Measurements from ENCODE around the gene PAX3.

PAX3 gene

GRCh38 chr2:222295368-222296062, 3.3 kb downstream of the PAX3 start:
- ATAC-seq, result no peak

GRCh38 chr2:222294996-222295367, 3.8 kb downstream of the PAX3 start:
- no peak for ATAC-seq

DNA sequence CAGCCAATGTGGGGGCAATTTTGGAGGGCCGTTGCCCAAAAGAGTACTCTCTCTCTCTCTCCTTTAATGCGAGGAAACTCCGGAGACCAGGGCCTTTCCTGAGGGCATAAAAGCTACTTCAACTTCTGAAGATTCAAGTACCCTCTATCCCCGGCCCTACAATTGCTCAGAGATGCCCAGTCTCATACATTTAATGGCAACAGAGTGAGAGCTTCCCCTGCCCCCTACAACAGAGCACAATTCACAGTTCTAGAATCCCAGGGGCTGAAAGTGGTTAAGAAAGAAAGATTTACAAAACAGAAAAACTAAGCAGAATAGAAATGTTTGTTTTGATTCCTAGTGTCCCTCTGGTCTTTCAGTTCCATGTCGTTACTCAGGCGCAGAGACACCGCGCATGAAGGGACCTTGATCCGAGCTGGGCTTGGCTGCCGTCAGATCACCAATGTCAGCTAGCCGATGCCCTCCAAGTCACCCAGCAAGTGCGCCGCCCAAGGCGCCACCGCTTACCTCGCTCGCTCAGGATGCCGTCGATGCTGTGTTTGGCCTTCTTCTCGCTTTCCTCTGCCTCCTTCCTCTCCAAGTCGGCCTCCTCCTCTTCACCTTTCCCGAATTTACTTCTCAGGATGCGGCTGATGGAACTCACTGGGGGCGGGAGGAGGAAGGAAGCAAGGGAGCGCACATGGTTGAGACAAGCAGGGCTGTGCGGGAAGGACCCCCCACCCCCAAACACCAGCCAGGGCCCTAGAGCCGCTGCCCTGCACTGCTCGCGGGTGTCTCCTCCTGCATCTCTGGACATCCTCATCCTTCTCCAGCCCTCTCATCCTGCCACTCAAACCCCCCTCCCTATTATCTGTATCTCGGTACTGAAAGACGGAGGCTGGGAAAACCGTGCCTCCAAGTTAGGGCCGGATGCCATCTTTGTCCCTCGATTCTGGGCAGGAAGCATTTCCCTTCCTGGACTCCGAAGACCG, 4.9 kb downstream of the PAX3 start:
- ATAC-seq, result no peak

- ATAC-seq, result no peak
Measured at GRCh38 chr2:222292149-222293134, 6.4 kb downstream of the PAX3 start.

DNA sequence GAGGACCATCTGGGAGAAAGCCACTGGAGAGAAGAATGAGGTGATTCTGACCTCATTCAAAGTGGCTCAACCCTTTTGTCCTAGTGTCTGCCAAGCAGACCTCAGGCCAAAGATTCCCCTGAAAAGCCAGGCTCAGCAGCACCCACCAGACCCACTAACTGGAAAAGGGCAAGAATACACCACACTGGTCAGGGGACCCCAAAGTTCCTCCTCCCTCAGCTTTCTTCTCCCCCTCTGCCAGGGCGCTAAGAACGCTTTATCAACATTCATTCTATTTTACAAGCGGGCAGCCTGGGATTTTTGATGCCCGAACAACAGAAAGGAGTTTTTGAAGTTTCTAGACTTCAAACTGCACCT, 7.3 kb downstream of the PAX3 start:
- ATAC-seq, result no peak

- no peak for ATAC-seq
Measured at GRCh38 chr2:222290736-222291484, 7.9 kb downstream of the PAX3 start.

- ATAC-seq, result no peak
Measured at GRCh38 chr2:222290401-222290735, 8.4 kb downstream of the PAX3 start.

DNA sequence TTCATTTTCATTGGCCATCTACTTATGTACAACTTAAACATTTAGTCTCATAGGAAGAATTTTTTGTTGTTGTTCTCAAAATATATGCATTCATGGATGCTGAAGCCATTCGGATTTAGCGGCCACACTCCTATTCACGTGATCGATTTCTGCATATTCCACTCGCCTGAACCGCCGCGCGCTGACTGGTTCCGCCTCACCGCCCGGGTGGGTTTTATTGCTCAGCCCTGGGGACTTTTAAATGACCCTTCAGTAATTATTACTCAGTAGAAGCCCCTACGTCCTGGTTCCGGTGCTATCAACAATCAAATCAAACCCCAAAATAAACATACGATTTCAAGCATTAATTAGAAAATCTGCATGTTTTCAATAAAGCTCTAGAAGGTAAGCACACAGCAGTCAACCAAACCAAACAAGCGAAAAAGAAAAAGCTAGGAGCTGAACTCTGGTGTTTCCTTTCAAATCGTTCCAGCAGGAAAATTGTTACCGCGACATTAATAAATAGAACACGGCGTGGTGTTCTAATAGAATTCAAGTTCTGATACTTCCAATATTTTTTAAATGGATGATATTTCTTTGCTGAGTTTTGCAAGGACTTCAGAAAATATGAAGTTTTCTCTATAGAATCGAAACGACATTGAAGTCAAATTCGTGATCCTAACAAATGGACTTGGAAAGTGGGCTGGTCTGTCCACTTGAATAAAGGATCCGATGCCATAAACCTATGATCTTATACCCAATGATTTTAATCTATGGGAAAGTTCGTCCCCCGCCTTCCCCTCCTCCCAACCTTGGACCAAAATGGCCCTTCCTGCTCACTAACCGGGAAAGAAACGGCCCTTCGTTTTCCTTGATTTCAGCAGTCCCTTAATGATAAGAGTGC, 9.3 kb downstream of the PAX3 start:
- no peak for ATAC-seq

- ATAC-seq, result no peak
Measured at GRCh38 chr2:222288590-222289277, 10.1 kb downstream of the PAX3 start.

- ATAC-seq, result no peak
Measured at GRCh38 chr2:222287862-222288479, 10.8 kb downstream of the PAX3 start.

DNA sequence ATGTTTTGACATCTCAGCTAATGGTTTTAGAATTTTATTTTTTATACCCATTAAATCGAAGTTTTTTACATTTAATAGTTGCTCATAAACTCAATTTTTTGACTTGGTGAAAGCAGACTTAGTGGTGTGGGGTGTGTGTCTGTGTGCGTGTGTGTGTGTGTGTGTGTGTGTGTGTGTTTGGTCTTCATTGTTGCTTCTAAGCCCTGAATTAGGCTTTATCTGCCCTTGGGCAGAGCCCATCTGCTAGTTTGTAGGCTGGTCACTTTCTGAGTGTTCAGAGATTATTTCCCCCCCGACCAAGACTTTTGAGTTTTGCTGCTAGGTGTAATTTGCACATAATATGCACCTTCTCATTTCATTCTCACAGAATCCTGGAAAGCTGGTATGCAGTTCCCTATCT, 14.3 kb downstream of the PAX3 start:
- no peak for ATAC-seq

GRCh38 chr2:222283634-222284033, 15.2 kb downstream of the PAX3 start:
- no peak for ATAC-seq

GRCh38 chr2:222281506-222281905, 17.3 kb downstream of the PAX3 start:
- ATAC-seq, result no peak

GRCh38 chr2:222280795-222281194, 18.0 kb downstream of the PAX3 start:
- ATAC-seq, result no peak

- ATAC-seq, result no peak
Measured at GRCh38 chr2:222272446-222273015, 26.3 kb downstream of the PAX3 start.

GRCh38 chr2:222271854-222272253, 26.9 kb downstream of the PAX3 start:
- no peak for ATAC-seq

DNA sequence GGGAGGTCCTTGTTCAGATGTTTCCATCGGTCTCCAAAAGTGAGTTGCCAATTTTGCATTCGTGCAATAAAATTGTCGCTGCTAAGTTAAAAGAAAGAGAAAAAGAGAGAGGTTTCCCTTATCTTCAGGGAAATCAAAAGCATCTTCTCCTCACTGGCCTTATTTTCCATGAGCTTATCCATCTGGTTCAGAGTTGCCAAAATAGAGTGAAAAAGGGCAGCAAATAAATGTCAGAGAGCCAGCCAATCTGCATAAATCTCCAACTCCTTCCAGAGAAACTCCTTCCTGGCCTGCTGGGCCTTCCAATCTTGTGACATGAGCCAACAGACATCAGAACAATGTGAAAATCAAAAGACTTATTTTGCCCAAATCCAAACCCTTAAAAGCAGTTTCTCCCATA, 28.4 kb downstream of the PAX3 start:
- ATAC-seq, result no peak

DNA sequence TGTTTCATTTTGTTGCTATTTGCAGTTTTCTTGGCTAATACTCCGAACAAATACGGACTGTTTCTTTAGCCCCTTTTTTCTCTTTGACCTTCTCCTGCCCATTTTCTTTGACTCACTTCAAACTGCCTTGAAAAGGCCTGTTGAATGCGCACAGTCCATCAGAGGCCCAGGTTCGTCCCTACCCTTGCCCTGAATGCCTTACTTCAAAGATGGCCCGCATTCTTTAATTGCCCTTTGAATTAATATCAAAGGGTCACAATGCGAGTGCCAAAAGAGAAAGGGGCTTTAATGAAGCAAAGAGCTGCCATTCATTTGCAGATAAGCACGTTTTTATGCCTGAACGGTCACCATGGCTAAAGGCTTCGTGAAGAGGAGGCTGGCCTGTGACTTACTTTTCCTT, 29.7 kb downstream of the PAX3 start:
- ATAC-seq, result no peak

DNA sequence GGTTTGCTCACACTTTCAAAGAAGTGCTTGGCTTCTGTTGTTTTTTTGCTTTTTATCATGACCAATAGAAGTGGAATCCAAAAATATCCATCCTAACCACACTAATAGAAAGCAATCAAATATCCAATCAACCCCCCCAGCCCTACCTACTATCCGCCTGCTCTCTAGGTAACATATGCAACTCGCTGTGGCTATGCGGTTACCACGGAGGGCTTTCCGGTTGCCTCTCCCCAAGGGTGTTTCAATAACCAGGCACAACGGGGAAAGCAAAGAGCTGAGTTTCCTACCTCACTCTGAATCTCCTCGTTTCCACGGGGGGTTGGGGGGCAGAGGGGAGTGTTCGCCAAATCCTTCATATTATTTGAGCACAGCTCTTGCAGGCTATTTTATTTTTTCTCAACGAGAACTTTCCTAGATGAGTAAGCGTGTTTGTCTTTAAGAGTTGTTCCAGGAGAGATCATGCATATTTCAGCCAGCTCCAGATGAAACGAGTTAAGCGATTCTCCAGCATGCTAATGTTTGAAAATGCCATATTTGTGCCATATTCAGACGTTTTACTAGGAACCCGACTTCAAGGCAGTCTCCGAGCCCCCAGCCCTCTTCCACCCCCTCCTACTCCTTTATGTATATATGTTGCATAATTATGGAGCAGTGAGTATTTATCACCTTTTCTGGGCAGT, 30.3 kb downstream of the PAX3 start:
- ATAC-seq, result no peak

Data from activated CD4-positive, CD25-positive, alpha-beta regulatory T cell treated with anti-CD3 and anti-CD28 coated beads, Interleukin-2, amount 50 U/mL, for 24 hours (primary cell).